Stimulated activated CD4-positive, alpha-beta T cell treated with anti-CD3 and anti-CD28 coated beads, Interleukin-15, amount 100 ng/mL, for 24 hours (primary cell): ENCODE measurements around the gene PPP1CB.
A peak's percentile ranks its signal among the peaks of the same experiment; 100 is the strongest.

Experiments
- DNase-seq: peaks from one replicate; pipeline ENCODE4 v3.0.0-alpha.2; 2020

Gene PPP1CB

DNA sequence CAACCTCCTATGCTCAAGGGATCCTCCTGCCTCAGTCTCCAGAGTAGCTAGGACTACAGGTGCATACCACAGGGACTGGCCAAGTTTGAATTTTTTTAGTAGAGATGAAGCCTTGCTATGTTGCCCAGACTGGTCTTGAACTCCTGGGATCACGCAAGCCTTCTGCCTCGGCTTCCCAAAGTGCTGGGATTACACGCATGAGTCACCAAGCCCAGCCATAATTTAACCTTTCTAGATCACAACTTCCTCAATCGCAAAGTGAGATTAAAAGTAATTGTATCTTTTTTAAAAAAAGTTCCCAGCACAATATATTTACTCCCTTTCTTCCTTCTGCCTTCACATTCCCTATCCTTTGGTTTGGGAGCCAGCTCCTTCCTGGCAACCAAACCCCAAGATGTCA is 5.8 kb upstream of the PPP1CB start:
- DNase-seq, result no peak

DNA sequence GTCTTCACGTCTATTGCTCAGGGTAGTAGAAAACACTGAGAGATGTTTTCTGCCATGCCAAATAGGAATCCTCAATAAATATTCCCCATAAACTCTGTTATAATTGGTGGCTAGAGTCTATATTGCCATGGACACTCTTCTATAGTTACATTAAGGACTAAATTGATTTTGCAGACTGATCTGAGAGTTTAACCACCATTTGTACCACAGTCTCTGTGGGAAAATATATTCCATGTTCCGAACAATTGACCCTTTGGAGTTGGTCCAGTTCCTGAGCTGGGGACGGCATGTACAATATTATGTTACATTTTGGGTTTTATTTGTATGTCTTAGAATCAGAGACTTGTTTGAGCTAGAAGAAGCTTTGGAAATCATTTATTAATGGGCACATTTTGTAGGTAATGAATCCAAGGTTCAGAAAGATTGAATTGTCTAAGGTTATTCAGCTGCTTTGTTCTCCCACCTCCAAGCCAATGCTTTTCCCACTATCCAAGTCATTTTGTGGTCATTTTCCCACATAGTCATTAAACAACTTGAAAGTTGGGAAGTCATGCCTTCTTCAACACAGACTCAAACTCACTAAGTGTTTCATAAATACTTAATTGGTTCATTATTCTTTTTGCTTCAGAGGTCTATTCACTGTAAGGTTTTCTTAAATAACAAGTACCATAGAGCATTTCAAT is 5.1 kb upstream of the PPP1CB start:
- no peak for DNase-seq

GRCh38 chr2:28747714-28748113 is 3.9 kb upstream of the PPP1CB start:
- DNase-seq, result no peak

GRCh38 chr2:28748176-28748575 is 3.5 kb upstream of the PPP1CB start:
- no peak for DNase-seq

DNA sequence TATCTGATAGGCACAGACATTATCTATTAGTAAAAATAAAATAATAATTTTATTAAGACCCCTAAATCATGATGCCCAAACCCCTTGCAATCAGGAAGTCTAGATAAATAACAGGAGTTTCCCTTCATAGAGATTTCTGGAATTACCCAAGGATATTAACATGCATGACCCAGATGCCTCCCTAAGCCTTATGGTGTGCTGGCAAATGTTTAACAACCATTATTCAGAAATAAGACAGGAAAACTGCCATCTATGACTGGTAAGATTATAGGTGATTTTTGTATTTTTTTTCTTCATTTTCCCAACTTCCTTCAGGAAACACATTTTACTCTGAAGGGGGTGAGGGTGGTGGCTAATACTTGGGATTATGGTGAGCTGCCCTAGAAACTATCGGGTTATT is 2.7 kb upstream of the PPP1CB start:
- no peak for DNase-seq

- DNase-seq, result no peak
Observed at GRCh38 chr2:28749526-28749925, 2.1 kb upstream of the PPP1CB start.

DNA sequence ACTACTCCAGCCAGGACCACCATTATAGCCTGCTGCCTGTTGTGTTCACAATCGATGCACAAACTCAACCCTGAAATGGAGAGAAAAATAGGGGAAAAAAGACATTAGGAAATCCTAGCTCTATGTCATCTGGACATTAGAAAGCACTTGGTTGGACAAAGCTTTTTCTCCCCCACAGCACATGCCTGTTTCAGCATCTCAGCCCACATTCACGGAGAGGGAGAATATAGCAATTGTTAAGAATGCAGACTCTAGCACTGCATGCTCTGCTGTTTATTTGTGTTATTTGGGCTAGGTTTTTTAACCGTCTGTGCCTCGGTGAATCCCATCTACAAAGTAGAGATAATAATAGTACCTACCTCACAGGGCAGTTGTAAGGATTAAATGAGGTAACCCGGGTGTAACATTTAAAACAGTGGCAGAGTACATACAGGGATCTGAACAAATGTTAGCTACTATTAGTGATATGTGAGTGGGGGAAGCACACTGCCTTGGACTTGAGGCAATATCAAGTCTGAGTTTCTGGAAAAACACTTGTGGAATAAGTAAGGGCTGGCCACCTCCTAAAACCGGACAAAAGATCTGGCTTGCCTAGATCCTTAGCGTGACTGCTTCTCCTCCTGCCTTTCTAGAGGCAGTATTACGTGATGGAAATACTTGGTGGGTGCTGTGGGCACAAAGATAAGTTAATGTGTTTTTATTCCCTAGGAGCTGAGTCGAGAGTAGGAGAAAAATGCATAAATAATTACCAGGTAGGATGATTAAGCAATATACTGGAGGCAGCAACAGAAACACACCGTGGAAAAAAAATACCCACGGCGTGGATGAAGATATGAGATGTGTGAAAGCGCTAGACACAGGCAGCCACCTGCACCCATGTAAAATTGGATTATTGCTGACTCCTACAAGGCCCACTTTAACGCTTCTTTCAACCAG is 1.0 kb upstream of the PPP1CB start:
- DNase-seq, result peak; percentile 50

DNA sequence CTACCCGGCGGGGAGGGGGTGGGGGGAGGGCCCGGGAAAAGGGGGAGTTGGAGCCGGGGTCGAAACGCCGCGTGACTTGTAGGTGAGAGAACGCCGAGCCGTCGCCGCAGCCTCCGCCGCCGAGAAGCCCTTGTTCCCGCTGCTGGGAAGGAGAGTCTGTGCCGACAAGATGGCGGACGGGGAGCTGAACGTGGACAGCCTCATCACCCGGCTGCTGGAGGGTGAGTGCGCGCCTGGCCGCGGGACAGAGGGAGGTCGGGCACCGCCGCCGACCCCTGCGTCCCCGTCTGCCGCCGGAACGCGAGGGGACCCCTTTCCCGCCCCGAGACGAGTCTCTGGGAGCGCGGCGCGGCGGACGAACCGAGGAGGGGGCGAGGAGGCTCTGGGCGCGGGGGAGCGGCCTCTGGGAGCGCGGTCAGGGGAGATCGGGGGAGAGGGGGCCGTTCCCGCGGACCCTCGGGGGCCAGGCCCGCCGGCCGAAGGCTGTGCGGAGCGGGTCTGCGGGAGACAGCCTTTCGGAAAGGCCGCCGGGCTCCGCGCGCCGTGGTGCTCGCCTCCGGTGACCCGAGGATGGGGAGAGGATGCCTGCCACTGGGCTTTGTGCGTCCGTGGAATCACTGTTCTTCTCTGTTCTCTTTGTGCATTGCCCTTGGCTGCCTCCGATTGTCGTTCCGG is 463 bp downstream of the PPP1CB start:
- DNase-seq, result peak; percentile 45

- no peak for DNase-seq
Observed at GRCh38 chr2:28752631-28753376, 1.2 kb downstream of the PPP1CB start.

DNA sequence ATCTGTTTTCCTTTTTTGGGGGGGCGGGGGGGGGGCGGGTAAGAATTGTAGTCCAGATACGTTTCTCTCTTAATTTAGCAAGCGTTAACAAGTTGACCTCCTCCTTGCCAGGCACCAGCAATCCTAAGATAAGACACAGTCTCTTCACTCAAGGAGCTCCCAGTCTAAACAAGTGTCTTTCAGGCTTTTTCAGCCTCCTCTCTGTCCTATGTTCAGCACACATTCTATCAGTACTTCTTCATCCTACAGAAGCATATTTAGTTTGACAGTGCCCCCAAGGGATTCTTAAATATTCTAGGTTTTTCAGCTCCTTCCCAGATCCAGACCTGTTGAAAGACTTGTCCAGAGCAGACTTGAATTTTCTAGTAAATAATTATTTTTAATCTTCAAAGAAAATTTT is 2.7 kb downstream of the PPP1CB start:
- no peak for DNase-seq

DNA sequence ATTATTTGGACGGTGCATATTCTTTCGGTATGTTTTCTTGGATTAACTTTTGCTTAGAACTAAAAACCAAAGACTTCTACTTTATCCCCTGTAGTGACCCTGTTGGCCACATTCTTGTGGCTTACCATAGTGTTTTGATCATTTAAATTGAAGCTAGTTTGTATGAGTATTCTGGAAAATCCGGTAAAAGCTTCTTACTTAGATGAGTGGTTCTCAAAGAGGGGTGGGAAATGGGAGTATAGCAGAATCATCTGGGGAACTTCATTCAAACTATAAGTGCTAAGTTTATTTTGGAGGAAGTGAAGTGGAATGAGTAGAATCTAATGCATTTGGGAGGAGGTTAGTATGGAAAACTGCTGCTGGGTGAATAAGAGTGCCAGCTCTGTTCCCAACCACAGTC is 3.8 kb downstream of the PPP1CB start:
- no peak for DNase-seq

DNA sequence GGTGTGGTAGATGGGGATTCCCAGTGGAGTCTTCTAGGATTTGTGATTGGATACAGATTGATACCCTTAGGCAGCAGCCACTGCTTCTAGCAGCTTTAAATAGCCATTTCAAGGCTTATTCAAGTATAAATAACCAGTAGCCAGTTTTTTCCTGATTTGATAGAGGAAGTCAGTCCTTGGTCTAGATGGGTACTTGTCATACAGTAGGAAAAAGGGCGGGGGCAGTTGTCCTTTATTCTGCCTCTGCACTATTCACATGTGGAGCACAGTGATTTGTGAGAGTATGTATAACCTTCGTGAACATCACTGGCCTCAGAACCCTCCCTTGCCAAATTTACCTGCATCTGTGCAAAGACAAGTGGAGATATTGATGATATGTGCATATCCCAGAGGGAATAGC is 6.8 kb downstream of the PPP1CB start:
- no peak for DNase-seq

DNA sequence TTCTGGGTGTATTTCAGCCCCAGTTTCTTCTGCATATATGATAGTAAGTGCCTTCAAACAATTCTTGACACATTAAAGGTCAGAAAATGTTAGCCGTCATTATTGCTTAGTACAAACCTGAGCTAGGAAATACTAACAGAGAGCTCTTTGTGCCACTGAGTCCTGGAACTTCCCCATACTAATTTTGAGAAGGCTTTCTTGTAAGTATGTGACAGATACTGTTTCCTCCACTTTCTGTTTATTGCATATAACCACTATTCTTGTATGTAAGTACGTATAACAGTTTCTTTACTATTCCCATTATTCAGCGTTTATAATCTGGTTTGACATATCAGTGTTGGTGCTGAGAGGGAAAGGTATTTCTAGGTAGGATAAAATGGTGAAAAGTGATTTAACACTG is 9.8 kb downstream of the PPP1CB start:
- DNase-seq, result no peak

DNA sequence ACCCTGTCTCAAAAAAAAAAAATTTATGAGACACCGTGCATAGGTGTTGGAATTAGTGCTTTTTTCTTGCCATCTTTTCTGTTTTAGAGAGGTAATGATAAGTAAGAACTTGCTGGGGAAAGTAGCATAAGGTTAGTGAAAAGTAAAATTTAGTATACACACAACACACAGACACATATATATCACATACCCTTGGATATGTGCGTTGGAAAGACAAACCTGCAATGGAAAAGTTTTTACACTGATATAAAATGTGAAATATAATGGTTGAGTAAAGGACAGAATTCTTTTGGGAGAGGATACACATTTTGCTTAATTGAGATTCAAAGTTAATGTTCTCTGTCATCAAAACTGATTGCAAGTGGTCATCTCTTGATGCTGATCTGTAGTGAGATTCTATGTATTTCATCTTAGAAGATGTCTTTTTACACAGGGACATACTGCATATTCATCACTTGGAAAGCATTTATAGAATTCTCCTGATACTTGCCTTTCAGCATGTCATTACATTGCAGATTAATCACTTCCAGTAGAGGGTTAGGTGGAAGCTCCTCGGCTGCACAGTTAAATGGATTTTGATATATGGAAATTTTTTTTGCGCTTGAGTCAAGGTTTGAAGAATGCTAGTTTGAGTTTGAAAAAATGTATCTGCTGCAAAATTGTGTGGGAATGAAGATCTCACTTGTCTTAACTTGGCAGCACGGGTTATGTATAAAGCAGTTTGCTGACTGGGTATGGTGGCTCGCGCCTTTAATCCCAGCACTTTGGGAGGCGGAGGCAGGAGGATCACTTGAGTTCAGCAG is 13.5 kb downstream of the PPP1CB start:
- DNase-seq, result no peak

- DNase-seq, result no peak
Observed at GRCh38 chr2:28766070-28766469, 14.4 kb downstream of the PPP1CB start.

DNA sequence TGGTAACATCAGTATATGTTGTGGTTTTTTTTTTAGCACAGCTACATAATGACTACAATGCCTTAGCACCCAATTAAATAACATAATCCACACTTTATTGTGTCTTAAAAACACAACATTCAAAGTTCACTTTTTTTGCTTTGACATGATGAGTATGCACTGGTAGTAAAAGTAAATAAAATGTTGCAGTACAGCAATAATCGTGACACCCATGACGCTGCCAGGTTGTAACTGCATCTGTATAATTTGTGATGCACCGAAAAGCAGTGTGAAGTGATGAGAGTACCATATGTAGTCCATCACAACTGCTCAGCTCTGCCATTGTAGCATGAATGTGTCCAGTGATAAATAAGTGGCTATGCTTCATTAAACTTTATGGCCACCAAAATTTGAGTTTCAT is 15.7 kb downstream of the PPP1CB start:
- no peak for DNase-seq

DNA sequence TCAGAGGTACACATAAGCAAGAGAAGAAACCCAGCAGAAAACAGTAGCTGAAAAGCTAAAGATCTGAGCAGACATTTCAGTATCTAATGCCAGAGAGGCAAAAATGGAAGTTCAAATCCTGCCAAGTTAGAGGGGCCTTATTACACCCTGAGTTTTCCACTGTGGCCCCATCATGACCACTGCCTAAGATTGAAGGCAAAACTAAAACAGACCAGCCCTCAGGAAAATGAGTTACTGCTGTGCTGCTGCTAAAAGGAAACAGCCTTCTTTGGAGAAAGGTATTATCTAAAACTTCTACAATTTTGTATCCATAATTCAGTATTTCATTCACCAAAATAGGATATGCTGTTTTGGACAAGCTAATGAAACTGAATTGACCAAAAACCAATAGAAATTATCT is 16.8 kb downstream of the PPP1CB start:
- DNase-seq, result no peak

DNA sequence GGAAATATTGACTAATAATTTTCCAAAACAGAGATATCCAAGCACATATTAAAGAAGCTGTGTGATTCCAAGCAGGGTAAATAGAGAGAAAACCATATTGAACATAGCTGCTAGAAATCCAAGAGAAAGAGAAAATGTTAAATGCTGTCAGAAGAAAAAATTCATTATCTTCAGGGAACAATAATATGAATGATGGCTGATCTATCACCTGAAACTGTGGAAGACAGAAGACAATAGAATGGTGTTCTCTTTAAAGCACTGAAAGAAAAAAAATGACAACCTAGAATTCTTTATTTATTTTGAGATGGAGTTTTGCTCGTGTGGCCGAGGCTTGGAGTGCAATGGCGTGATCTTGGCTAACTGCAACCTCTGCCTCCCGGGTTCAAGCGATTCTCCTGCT is 17.3 kb downstream of the PPP1CB start:
- no peak for DNase-seq

DNA sequence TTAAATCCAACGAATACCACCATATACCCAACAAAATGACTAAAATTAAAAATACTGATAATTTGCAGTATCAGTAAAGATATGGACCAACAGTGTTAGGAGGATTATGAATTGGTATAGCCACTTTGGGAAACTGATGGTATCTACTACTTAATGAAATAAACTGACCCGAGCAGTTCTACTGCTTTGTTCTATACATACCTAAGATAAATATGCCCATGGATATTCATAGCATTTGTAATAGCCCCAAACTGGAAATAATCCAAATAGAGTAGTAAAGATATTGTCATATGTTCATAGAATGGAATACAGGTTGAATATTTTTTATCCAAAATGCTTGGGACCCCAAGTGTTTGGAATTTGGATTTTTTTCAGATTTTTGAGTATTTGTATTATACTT is 20.7 kb downstream of the PPP1CB start:
- no peak for DNase-seq

GRCh38 chr2:28776471-28776870 is 24.8 kb downstream of the PPP1CB start:
- no peak for DNase-seq

GRCh38 chr2:28778392-28778791 is 26.8 kb downstream of the PPP1CB start:
- DNase-seq, result no peak

DNA sequence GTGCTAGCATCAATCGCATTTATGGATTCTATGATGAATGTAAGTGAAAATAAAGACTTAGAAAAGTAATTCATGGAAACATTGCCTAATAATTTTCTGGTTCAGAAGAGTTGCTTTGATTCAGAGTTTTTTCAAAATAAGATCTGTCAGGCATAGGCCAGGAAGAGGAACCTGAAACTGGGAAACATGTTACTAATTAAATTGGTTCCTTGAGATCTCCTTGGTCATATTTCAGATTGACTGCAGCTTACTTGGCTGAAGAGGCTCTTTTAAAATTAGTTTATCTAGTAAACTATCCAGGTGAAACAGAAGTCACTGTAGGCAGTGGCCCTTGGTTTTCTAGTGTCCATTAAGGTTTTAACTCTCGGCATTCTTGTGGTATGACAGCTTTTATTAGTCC is 27.4 kb downstream of the PPP1CB start:
- DNase-seq, result no peak
